ENCODE data around the gene ACOT13. TPM values are rescaled to one million over a fixed set of nuclear protein-coding genes. Genes with fewer than 3 reads are reported as not detected.
"Not testable (repeated sequence)": the region's sequence is repeated elsewhere in the genome, so short reads cannot be mapped to it uniquely, and the experiment has no call there.

Gene ACOT13
- total RNA-seq, 4 donors from 2014 or later, result 5.6 to 16.8 (median 11.2) TPM

GRCh38 chr6:24659561-24659960, 7.3 kb upstream of the ACOT13 start:
- intact Hi-C loops (cut with DNase I; ENCODE audit: low total_unique reads) (no loop called here), in situ Hi-C loops (cut with MboI; ENCODE audit: low pct_ligation_motif_present in 1 of 4, low pct_unique_long_range_greater_than_20kb in 1 of 4, low sequenced_read_pairs in 3 of 4) (no loop called here)
- TF ChIP-seq EP300 (IDR thresholded peaks at IDR 0.05; ENCODE audit: low read depth) (no peak), CTCF (IDR thresholded peaks at IDR 0.05) (no peak), POLR2A (IDR thresholded peaks at IDR 0.05) (no peak), POLR2AphosphoS5 (IDR thresholded peaks at IDR 0.05) (no peak)
- no peaks in the 10 kb centered on the region for H3K9me3 ChIP-seq
- H3K27ac ChIP-seq, result peak overlapping the region; percentile 49 to 97 (median 73)
- 25 to 46% methylated on average over 1 of the region's 1 CpG for WGBS, 2 donors (ENCODE audit: low coverage in 1 of 2)
- H3K4me3 ChIP-seq, result no peak overlapping the region
- no peaks in the 10 kb centered on the region for H3K27me3 ChIP-seq
- no peak for DNase-seq
- H3K4me1 ChIP-seq, result peaks cover 0 to 77% (median 41%) of the 10 kb centered on the region in 4 donors
- H3K36me3 ChIP-seq, result peaks cover 0 to 21% (median 2%) of the 10 kb centered on the region in 4 donors

- peak overlapping the region in 3 of 4 donors; percentile 53 to 97 (median 93) for H3K27ac ChIP-seq
- intact Hi-C loops (cut with DNase I; ENCODE audit: low total_unique reads), result no loop called here
- 44 to 60% methylated on average over 2 of the region's 2 CpGs for WGBS, 2 donors (ENCODE audit: low coverage in 1 of 2)
Observed at GRCh38 chr6:24660105-24660504, 6.8 kb upstream of the ACOT13 start.

GRCh38 chr6:24661759-24662158, 5.1 kb upstream of the ACOT13 start:
- peaks cover 7 to 82% (median 49%) of the 10 kb centered on the region in 4 donors for H3K4me1 ChIP-seq
- DNase-seq, result peak; percentile 17
- peak overlapping the region in 1 of 4 donors; percentile 75 for H3K4me3 ChIP-seq
- H3K36me3 ChIP-seq, result peaks cover 0 to 15% (median 0%) of the 10 kb centered on the region in 4 donors
- H3K9me3 ChIP-seq; intact Hi-C loops (cut with DNase I; ENCODE audit: low total_unique reads); H3K27me3 ChIP-seq; in situ Hi-C loops (cut with MboI; ENCODE audit: low pct_ligation_motif_present in 1 of 4, low pct_unique_long_range_greater_than_20kb in 1 of 4, low sequenced_read_pairs in 3 of 4): not testable (repeated sequence)
- WGBS, 2 donors (ENCODE audit: low coverage in 1 of 2), result 48 to 68% methylated on average over 4 to 5 of the region's 5 CpGs
- peak overlapping the region; percentile 92 to 97 (median 94) for H3K27ac ChIP-seq

More at GRCh38 chr6:24660105-24660504, 6.8 kb upstream of the ACOT13 start:
- DNase-seq, result no peak
- Histone ChIP-seq H3K4me3 (no peak overlapping the region), H3K4me1 (peaks cover 4 to 83% (median 44%) of the 10 kb centered on the region in 4 donors), H3K36me3 (peaks cover 0 to 19% (median 0%) of the 10 kb centered on the region in 4 donors), H3K27me3 (no peaks in the 10 kb centered on the region), H3K9me3 (no peaks in the 10 kb centered on the region)
- in situ Hi-C loops (cut with MboI; ENCODE audit: low pct_ligation_motif_present in 1 of 4, low pct_unique_long_range_greater_than_20kb in 1 of 4, low sequenced_read_pairs in 3 of 4), result no loop called here
- TF ChIP-seq POLR2A (IDR thresholded peaks at IDR 0.05), result no peak
- no peak for TF ChIP-seq POLR2AphosphoS5 (IDR thresholded peaks at IDR 0.05)
- TF ChIP-seq CTCF (IDR thresholded peaks at IDR 0.05), result no peak
- TF ChIP-seq EP300 (IDR thresholded peaks at IDR 0.05; ENCODE audit: low read depth), result no peak

- Histone ChIP-seq H3K4me1 (peaks cover 7 to 79% (median 49%) of the 10 kb centered on the region in 4 donors), H3K9me3 (no peaks in the 10 kb centered on the region), H3K27me3 (no peaks in the 10 kb centered on the region), H3K27ac (peak overlapping the region; percentile 92 to 97 (median 94)), H3K36me3 (peaks cover 0 to 10% (median 0%) of the 10 kb centered on the region in 4 donors), H3K4me3 (peak overlapping the region in 1 of 4 donors; percentile 75)
- DNase-seq, result peak; percentile 30
- 62 to 63% methylated on average over 7 to 10 of the region's 10 CpGs for WGBS, 2 donors (ENCODE audit: low coverage in 1 of 2)
- in situ Hi-C loops (cut with MboI; ENCODE audit: low pct_ligation_motif_present in 1 of 4, low pct_unique_long_range_greater_than_20kb in 1 of 4, low sequenced_read_pairs in 3 of 4) (no loop called here), intact Hi-C loops (cut with DNase I; ENCODE audit: low total_unique reads) (no loop called here)
- no peak for TF ChIP-seq CTCF (IDR thresholded peaks at IDR 0.05)
- TF ChIP-seq POLR2AphosphoS5 (IDR thresholded peaks at IDR 0.05), result peak in 1 of 3 donors; percentile 8
- peak; percentile 15 for TF ChIP-seq POLR2A (IDR thresholded peaks at IDR 0.05)
- TF ChIP-seq EP300 (IDR thresholded peaks at IDR 0.05; ENCODE audit: low read depth), result no peak
Observed at GRCh38 chr6:24662236-24662635, 4.6 kb upstream of the ACOT13 start.

GRCh38 chr6:24663189-24663588, 3.7 kb upstream of the ACOT13 start:
- H3K4me1 ChIP-seq, result peaks cover 7 to 82% (median 56%) of the 10 kb centered on the region in 4 donors
- TF ChIP-seq POLR2AphosphoS5 (IDR thresholded peaks at IDR 0.05) (peak in 2 of 3 donors; percentile 32 to 52), POLR2A (IDR thresholded peaks at IDR 0.05) (no peak)
- H3K27ac ChIP-seq, result peak overlapping the region; percentile 92 to 97 (median 94)
- in situ Hi-C loops (cut with MboI; ENCODE audit: low pct_ligation_motif_present in 1 of 4, low pct_unique_long_range_greater_than_20kb in 1 of 4, low sequenced_read_pairs in 3 of 4), result no loop called here
- intact Hi-C loops (cut with DNase I; ENCODE audit: low total_unique reads), result no loop called here
- peak overlapping the region in 1 of 4 donors; percentile 75 for H3K4me3 ChIP-seq
- 96% methylated on average over 1 of the region's 1 CpG; no CpG with 5 or more reads in 1 of the 2 donors for whole genome bisulfite sequencing, 2 donors (ENCODE audit: low coverage in 1 of 2)
- H3K9me3 ChIP-seq, result no peaks in the 10 kb centered on the region
- peaks cover 0 to 6% (median 0%) of the 10 kb centered on the region in 4 donors for H3K36me3 ChIP-seq
- H3K27me3 ChIP-seq, result no peaks in the 10 kb centered on the region
- DNase-seq, result no peak
